HG03575 (cell line): Measurements from ENCODE around the gene RIN3.

Experiments used
- ATAC-seq: cut with Tn5 transposase; IDR thresholded peaks from one replicate; pipeline ENCODE4 v1.9.1; 2021; ENCODE audit not compliant: unreplicated experiment, insufficient number of reproducible peaks, low FRiP score; ENCODE audit errors: extremely low read depth

Gene RIN3

DNA sequence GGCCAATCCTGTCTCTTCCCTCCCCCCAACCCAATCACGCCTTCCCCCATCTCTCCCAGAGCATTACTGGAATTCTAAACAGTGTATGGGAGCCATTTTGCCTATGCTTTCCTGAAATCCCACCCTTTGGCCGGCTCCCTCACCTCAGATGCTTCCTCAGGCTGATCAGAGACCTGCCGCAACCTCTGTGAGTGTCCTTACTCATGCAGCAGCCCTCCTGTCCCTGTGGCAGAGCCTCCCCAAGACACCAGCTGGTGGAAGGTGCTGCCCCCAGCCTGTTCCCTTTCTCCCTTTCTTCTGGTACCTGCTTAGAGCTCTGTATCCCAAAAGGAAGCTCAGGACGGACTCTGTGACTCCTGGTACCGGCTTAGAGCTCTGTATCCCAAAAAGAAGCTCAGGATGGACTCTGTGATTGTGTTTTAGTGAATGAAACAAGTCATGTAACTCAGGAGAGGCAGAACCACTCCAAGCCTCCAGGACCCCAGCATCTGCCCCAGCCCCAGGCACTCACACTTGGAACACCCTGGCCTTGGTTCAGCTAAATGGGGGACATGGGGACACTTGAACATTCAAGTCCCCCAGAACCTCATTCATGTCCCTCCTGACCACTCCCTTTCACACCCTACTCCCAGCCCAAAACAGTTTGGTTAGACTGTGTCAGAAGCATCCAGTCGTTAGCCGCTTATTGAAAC lies 29.3 kb upstream of the RIN3 start:
- ATAC-seq, result no peak

- no peak for ATAC-seq
Measured at GRCh38 chr14:92486881-92487280, 26.7 kb upstream of the RIN3 start.

DNA sequence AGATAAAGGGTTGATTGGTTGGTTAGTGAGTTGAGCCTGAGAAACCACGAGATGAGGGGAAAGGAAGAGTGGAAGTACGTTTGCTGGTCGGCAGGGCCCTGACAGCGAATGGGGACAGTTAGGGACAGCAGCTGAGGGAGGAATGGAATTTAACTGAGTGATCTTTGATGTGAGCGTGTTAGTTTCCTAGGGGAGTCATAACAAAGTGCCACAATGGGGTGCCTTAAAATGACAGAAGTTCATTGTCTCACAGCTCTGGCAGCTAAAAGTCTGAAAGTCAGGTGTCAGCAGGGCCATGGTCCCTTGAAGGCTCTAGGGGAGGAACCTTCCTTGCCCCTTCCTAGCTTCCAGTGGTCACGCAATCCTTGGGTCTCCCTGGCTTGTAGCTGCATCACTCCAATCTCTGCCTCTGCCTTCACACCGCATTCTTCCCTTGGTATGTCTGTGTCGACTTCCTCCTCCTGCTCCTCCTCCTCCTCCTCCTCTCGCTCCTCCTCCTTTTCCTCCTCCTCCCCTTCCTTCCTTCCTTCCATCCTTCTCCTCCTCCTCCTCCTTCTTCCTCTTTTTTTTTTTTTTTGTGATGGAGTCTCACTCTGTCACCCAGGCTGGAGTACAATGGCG lies 26.0 kb upstream of the RIN3 start:
- ATAC-seq, result no peak

GRCh38 chr14:92489394-92490238 lies 24.0 kb upstream of the RIN3 start:
- ATAC-seq, result no peak

DNA sequence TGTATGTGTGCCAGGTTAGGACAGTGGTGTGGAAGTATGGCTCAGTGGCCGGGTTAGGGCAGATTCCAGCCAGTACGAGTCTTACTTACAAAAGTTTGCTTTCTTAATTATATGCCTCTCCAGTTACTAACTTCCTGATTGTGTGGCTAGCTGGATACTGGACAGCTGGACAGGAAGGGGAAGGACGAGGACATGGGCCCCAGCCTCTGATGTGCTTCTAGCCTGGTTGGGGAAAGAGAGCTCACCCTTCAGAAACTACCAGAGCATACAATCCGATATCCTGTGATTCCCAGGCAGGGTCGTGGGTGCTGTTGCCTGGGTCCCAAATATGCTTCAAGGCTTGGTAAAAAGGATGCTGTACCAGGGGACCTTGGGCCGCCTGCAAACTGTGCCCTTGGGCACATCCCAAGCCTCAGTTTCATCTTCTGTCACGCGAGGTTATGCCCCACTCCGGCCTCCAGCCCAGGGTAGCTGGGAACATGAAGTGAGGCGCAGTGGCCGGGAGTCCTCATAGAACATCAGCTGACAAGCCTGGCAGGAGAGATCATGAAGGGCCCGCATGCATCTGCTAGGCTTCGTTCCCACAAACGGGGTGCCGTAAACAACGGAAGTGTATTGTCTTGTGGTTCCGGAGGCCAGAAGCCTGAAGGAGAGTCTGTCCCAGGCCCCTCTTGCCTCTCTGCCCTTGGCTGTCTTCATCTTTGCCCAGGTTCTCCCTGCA lies 23.2 kb upstream of the RIN3 start:
- no peak for ATAC-seq

GRCh38 chr14:92491782-92492181 lies 21.8 kb upstream of the RIN3 start:
- ATAC-seq, result no peak

DNA sequence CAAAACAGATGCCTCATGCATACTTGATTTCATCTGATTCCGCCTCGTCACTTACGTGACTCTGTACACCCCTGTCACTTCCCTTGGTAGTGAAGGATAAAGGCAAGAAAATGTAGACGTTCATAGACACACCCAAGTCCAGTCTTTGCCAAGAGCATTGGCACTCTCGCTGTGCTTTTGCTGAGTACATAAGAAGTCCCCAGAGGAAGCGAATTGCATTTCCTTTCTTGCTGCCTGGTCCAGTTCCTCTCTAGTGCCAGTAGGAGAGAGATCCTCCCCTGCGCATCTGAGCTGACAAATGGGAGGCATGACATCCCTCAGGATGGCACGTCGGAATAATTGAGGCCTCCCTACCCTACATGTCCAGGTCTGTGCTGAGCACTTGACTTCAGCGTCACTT lies 21.3 kb upstream of the RIN3 start:
- ATAC-seq, result no peak

DNA sequence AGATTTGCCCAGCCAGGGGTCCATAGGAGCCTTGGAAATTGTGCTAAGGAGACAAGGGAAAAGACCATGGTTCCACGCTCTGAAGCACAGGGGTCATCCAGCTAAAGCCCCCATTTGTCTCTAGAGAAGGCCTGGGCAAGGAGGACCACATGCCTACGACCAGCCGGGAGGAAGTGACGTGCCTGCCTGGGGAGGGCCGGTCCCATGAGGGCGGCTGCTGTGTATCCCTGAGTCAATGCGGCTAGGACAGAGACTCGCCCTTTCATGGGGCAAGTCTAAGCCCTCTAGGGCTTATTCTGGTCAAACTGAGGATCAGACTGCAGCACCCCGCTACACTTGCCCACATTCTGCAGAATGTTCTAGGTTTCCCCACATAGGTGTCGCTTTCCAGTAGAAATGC lies 20.6 kb upstream of the RIN3 start:
- ATAC-seq, result no peak

- ATAC-seq, result no peak
Measured at GRCh38 chr14:92493492-92493891, 20.1 kb upstream of the RIN3 start.

DNA sequence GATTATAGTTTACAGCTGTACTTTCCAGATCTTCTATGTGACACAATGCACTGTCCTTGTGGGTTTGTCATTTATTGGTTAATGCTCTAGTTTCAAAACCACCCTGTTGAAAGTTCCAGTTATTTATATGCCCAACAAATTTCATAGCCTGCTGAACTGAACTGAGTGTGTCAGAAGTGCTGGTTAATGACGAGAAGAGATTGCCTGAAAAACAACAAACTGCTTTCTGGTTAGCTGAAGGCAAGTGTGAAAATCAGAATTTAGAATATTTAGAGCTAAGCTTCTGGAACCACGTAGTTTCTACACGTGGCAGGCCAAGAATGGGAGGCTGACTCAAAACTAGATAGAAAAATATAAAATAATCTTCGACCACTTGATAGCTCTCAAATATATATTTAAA lies 19.1 kb upstream of the RIN3 start:
- ATAC-seq, result no peak

DNA sequence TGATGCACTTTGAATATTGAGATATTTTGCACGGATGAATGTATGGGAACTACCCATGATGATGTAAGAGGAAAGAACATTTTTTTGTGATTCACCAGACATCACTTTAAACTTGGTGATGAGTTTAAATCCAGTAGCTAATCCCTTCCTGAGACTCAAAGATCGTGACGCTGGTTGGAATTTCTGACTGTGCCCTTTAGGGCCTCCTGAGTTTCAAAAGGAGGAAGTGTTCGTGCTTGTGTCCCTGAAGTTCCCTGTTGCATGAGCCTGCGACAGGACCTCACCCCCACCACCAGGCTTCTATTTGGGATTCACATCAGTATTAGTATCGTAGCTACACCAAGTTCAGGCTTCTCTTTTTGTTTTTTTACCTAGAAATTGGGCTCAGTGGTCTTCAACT lies 18.6 kb upstream of the RIN3 start:
- ATAC-seq, result no peak

- no peak for ATAC-seq
Measured at GRCh38 chr14:92496191-92496857, 17.3 kb upstream of the RIN3 start.

- ATAC-seq, result no peak
Measured at GRCh38 chr14:92497391-92497790, 16.2 kb upstream of the RIN3 start.

- ATAC-seq, result no peak
Measured at GRCh38 chr14:92499234-92499633, 14.3 kb upstream of the RIN3 start.

- ATAC-seq, result no peak
Measured at GRCh38 chr14:92500491-92500941, 13.1 kb upstream of the RIN3 start.

GRCh38 chr14:92501891-92502351 lies 11.7 kb upstream of the RIN3 start:
- no peak for ATAC-seq

DNA sequence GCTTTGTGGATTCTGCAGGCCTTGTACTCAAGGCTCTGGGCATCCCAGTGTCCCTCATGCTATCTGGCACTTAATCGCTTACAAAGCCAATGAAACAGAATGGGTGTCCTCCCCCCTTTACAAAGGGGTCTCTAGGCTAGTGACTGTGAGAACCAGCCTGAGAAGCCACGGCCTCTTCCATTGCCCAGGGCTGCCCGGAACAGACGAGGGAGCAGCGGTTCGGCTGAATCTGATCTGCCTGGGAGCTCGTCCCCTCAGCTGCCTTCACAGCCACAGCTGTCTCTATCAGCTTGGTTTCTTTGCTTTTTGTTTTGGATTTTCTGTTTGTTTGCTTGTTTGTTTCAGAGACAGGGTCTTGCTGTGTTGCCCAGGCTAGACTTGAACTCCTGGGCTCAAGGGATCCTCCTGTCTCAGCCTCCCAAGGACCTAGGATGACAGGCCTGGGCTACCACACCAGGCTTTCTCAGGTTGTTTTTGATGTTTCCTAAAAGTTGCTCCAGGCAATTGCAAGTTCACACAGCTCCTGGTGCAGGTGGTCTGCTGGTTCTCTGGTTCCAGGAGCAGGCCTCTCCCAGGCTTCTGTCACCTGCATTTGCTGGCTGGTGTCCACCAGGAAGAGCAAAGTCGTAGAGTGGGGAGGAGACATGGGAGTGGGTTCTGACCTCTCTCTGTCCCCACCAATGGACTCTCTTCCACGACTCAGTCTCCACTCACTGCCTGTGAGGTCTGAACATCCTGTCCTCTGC lies 10.9 kb upstream of the RIN3 start:
- no peak for ATAC-seq

- no peak for ATAC-seq
Measured at GRCh38 chr14:92503756-92504491, 9.7 kb upstream of the RIN3 start.
